Measurements from ENCODE around the gene BRD3. TPM values are rescaled to one million over a fixed set of nuclear protein-coding genes. Genes with fewer than 3 reads are reported as not detected.
A peak's percentile ranks its signal among the peaks of the same experiment; 100 is the strongest.

BRD3 gene
- total RNA-seq (2014; rRNA removed; shearing (Covaris generic)) (3.1 and 3.5 TPM in 2 replicates), total RNA-seq (2022) (16.3 and 16.6 TPM in 2 replicates), Bru-seq, nascent RNA (percentile 43 among the genes with signal in this experiment), BruChase-seq, experiment 1, labeled RNA remaining after a 6-hour chase (percentile 49 among the genes with signal in this experiment), BruChase-seq, experiment 2, labeled RNA remaining after a 2-hour chase (percentile 54 among the genes with signal in this experiment)
- long read RNA-seq, full-length matches to known transcripts: 3 of 13 reads
- long read RNA-seq, partial matches to known transcripts: 4 of 13 reads
- long read RNA-seq, other reads (novel, unspliced or antisense): 6 of 13 reads

- intact Hi-C loops (cut with micrococcal nuclease; ENCODE audit: unreplicated experiment): loop anchor here (1.0 to 5.0 kb wide), 3 partner anchors 41 to 96 kb away; partner anchors contain the start of genes BRD3OS and RNU6ATAC
- Histone ChIP-seq H3K9me3 (ENCODE audit: low read length) (no peaks in the 10 kb centered on the region), H3K4me3 (ENCODE audit: low read depth, low read length, poor library complexity, severe bottlenecking) (peak within 1 kb of the TSS; percentile 85), H4K20me1 (ENCODE audit: insufficient read depth, low read length) (peaks cover 8% of the 10 kb centered on the region; the same call in 1 of the 2 replicates), H3K4me2 (ENCODE audit: low read length) (peak within 1 kb of the TSS; percentile 94), H3K27ac (ENCODE audit: low read depth, low read length, poor library complexity, severe bottlenecking) (peak within 1 kb of the TSS; percentile 67), H3K9me2 (ENCODE audit: insufficient read depth, low read length) (no peaks in the 10 kb centered on the region), H3K36me3 (ENCODE audit: insufficient read depth, low read length) (no peaks in the 10 kb centered on the region), H3K4me1 (ENCODE audit: insufficient read depth, low read length, poor library complexity, severe bottlenecking) (peaks cover 21% of the 10 kb centered on the region), H3K79me2 (ENCODE audit: insufficient read depth, low read depth, low read length) (no peaks in the 10 kb centered on the region), H2AFZ (ENCODE audit: low read length) (peak within 1 kb of the TSS; percentile 63; the same call in 1 of the 2 replicates)
- no peak for TF ChIP-seq EZH2phosphoT487 (IDR thresholded peaks at IDR 0.05; ENCODE audit: borderline replicate concordance, low read depth, low read length)
- TF ChIP-seq, protein P1, sequence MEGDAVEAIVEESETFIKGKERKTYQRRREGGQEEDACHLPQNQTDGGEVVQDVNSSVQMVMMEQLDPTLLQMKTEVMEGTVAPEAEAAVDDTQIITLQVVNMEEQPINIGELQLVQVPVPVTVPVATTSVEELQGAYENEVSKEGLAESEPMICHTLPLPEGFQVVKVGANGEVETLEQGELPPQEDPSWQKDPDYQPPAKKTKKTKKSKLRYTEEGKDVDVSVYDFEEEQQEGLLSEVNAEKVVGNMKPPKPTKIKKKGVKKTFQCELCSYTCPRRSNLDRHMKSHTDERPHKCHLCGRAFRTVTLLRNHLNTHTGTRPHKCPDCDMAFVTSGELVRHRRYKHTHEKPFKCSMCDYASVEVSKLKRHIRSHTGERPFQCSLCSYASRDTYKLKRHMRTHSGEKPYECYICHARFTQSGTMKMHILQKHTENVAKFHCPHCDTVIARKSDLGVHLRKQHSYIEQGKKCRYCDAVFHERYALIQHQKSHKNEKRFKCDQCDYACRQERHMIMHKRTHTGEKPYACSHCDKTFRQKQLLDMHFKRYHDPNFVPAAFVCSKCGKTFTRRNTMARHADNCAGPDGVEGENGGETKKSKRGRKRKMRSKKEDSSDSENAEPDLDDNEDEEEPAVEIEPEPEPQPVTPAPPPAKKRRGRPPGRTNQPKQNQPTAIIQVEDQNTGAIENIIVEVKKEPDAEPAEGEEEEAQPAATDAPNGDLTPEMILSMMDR (conservative IDR thresholded peaks at IDR 0.05; ENCODE audit: low read length): no peak
- no TSS peak for BruUV-seq (replicated peaks)
- ChIA-PET POLR2A (no interaction called here), CTCF (ENCODE audit: unreplicated experiment) (no interaction called here)
- DNase-seq (ENCODE audit: low spot score): peak; percentile 96
Observed at GRCh38 chr9:134067904-134068743, at the start of gene BRD3. Gene BRD3 (minus strand): TSS chr9:134068026. CDS start chr9:134053477, 14,549 bp downstream.

DNA sequence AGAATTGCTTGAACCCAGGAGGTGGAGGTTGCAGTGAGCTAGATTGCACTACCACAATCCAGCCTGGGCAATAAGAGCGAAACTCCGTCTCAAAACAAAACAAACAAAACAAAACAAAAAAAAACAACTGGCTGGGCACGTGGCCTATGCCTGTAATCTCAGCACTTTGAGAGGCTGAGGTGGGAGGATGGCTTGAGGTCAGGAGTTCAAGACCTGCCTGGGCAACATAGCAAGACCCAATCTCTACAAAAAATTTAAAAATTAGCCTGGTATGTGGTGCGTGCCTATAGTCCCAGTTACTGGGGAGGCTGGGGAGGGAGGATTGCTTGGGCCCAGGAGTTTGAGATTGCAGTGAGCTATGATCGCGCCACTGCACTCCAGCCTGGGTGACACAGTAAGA is 44.7 kb upstream of the BRD3 start:
- no peaks in the 10 kb centered on the region for H4K20me1 ChIP-seq (ENCODE audit: insufficient read depth, low read length)
- H3K79me2 ChIP-seq (ENCODE audit: insufficient read depth, low read depth, low read length): no peaks in the 10 kb centered on the region
- POLR2A ChIA-PET: no interaction called here
- H3K9me3 ChIP-seq (ENCODE audit: low read length): no peaks in the 10 kb centered on the region
- no peak overlapping the region for H3K27ac ChIP-seq (ENCODE audit: low read depth, low read length, poor library complexity, severe bottlenecking)
- H3K4me3 ChIP-seq (ENCODE audit: low read depth, low read length, poor library complexity, severe bottlenecking): no peak overlapping the region
- BruUV-seq (replicated peaks): no TSS peak
- H3K4me1 ChIP-seq (ENCODE audit: insufficient read depth, low read length, poor library complexity, severe bottlenecking): no peaks in the 10 kb centered on the region
- H3K36me3 ChIP-seq (ENCODE audit: insufficient read depth, low read length): no peaks in the 10 kb centered on the region
- no peak for DNase-seq (ENCODE audit: low spot score)
- no peaks in the 10 kb centered on the region for H3K9me2 ChIP-seq (ENCODE audit: insufficient read depth, low read length)
- intact Hi-C loops (cut with micrococcal nuclease; ENCODE audit: unreplicated experiment): no loop called here
- CTCF ChIA-PET (ENCODE audit: unreplicated experiment): no interaction called here
- H2AFZ ChIP-seq (ENCODE audit: low read length): no peak overlapping the region
- TF ChIP-seq, protein P1 (conservative IDR thresholded peaks at IDR 0.05; ENCODE audit: low read length): no peak
- TF ChIP-seq EZH2phosphoT487 (IDR thresholded peaks at IDR 0.05; ENCODE audit: borderline replicate concordance, low read depth, low read length): no peak
- no peak overlapping the region for H3K4me2 ChIP-seq (ENCODE audit: low read length)
